H1 (cell line): ENCODE measurements around the gene ZNRF2. TPM values are rescaled to one million over a fixed set of nuclear protein-coding genes. Genes with fewer than 3 reads are reported as not detected.
"Not testable (repeated sequence)": the region's sequence is repeated elsewhere in the genome, so short reads cannot be mapped to it uniquely, and the experiment has no call there.

Source experiments
- CTCF ChIA-PET: fragments of 300-600 bp; sonication (Branson Sonifier 250); formaldehyde crosslinking; loops from one replicate; lab custom pipeline; 2021; ENCODE audit not compliant: partially characterized antibody; lab: Charles Lee
- POLR2A ChIA-PET: fragments of 300-600 bp; sonication (Branson Sonifier 250); formaldehyde crosslinking; loops from one replicate; lab custom pipeline; 2021; ENCODE audit warnings: inconsistent platforms; ENCODE audit not compliant: partially characterized antibody; lab: Charles Lee
- DNase-seq, 2 experiments: peaks; one replicate each; pipeline versions ENCODE4 v3.0.0 to v3.0.0-alpha.2; 2010 to 2022; ENCODE audit warnings: low spot score in 2 of 2, low read depth in 1 of 2, mixed read lengths in 1 of 2
- FAIRE-seq: peaks from 2 replicates; lab custom pipeline; 2011; peaks lifted over from hg19 to GRCh38; lab: Jason Lieb, UNC
- H2AFZ ChIP-seq: 2 replicates; pipeline ENCODE4 v1.8.1; 2012; ENCODE audit warnings: low read length, inconsistent platforms
- H2AK5ac ChIP-seq: 2 replicates; pipeline ENCODE4 v1.6.1; 2013; ENCODE audit warnings: low read depth, low read length
- H2BK120ac ChIP-seq: replicated peaks from 2 replicates; pipeline ENCODE3; 2013; ENCODE audit warnings: low read depth, low read length, inconsistent platforms
- H2BK12ac ChIP-seq: 2 replicates; pipeline ENCODE4 v1.6.1; 2013; ENCODE audit warnings: low read depth, low read length
- H2BK15ac ChIP-seq: 2 replicates; pipeline ENCODE4 v1.6.1; 2013; ENCODE audit warnings: low read length
- H2BK20ac ChIP-seq: 2 replicates; pipeline ENCODE4 v1.6.1; 2013; ENCODE audit warnings: low read length
- H2BK5ac ChIP-seq: 2 replicates; pipeline ENCODE4 v1.6.1; 2013; ENCODE audit warnings: low read depth, low read length
- H3K14ac ChIP-seq: 2 replicates; pipeline ENCODE4 v1.6.1; 2013; ENCODE audit warnings: inconsistent platforms; ENCODE audit not compliant: insufficient read length
- H3K18ac ChIP-seq: 2 replicates; pipeline ENCODE4 v1.6.1; 2013; ENCODE audit warnings: low read length; ENCODE audit errors: extremely low read depth
- H3K23ac ChIP-seq: 2 replicates; pipeline ENCODE4 v1.6.1; 2013; ENCODE audit warnings: inconsistent platforms; ENCODE audit not compliant: insufficient read length
- H3K23me2 ChIP-seq: 2 replicates; pipeline ENCODE4 v1.6.1; 2013; ENCODE audit warnings: low read depth, low read length
- H3K27ac ChIP-seq: 2 replicates; pipeline ENCODE4 v1.6.1; 2011; ENCODE audit warnings: low read depth, low read length, inconsistent platforms
- H3K27me3 ChIP-seq, 4 experiments: replicated peaks in 1 of 4; 1 replicate in 1 of 4; 2 replicates in 3 of 4; pipeline versions ENCODE4 v1.6.1 to v1.8.1; 2011 to 2013; ENCODE audit warnings: low read length in 3 of 4, mild to moderate bottlenecking in 3 of 4, inconsistent platforms in 2 of 4, mixed read lengths in 2 of 4, moderate library complexity in 1 of 4; ENCODE audit not compliant: control insufficient read depth in 3 of 4, insufficient read depth in 3 of 4; ENCODE audit errors: extremely low read depth in 1 of 4
- H3K36me3 ChIP-seq, 4 experiments: 2 replicates each; pipeline versions ENCODE4 v1.6.1 to v1.8.1; 2011 to 2013; ENCODE audit warnings: mild to moderate bottlenecking in 4 of 4, low read length in 3 of 4, moderate library complexity in 2 of 4, control low read depth in 1 of 4, inconsistent platforms in 1 of 4; ENCODE audit not compliant: insufficient read depth in 4 of 4, control insufficient read depth in 2 of 4
- H3K4ac ChIP-seq: replicated peaks from 2 replicates; pipeline ENCODE3; 2013; ENCODE audit warnings: low read length, low read depth, mixed read lengths, inconsistent platforms; ENCODE audit not compliant: insufficient read length
- H3K4me1 ChIP-seq, 4 experiments: replicated peaks in 1 of 4; 1 replicate in 1 of 4; 2 replicates in 3 of 4; pipeline versions ENCODE4 v1.6.1 to v1.8.1; 2011 to 2013; ENCODE audit warnings: low read length in 3 of 4, inconsistent platforms in 2 of 4, mixed read lengths in 1 of 4; ENCODE audit not compliant: insufficient read depth in 4 of 4, control insufficient read depth in 3 of 4
- H3K4me2 ChIP-seq, 2 experiments: 2 replicates each; pipeline versions ENCODE4 v1.6.1 to v1.8.1; 2011 to 2013; ENCODE audit warnings: low read depth in 2 of 2, low read length in 2 of 2, control low read depth in 1 of 2, inconsistent platforms in 1 of 2, mild to moderate bottlenecking in 1 of 2; ENCODE audit not compliant: insufficient read depth in 1 of 2
- H3K4me3 ChIP-seq, 4 experiments: fragments of 200-600, 300-600 bp in 1 of 4; sonication (generic), shearing (Covaris generic), sonication (Bioruptor Twin) in 1 of 4; 2 replicates each; pipeline versions ENCODE4 v1.5.1 to v1.8.1; 2011 to 2016; ENCODE audit warnings: low read length in 4 of 4, low read depth in 3 of 4, control low read depth in 2 of 4, inconsistent platforms in 2 of 4, mild to moderate bottlenecking in 2 of 4, mixed read lengths in 1 of 4, moderate library complexity in 1 of 4; ENCODE audit not compliant: insufficient read depth in 2 of 4; ENCODE audit errors: extremely low read depth in 1 of 4
- H3K56ac ChIP-seq: replicated peaks from 2 replicates; pipeline ENCODE3; 2013; ENCODE audit warnings: low read depth, mild to moderate bottlenecking, mixed read lengths, low read length, inconsistent platforms; ENCODE audit not compliant: insufficient read length
- H3K79me1 ChIP-seq: 2 replicates; pipeline ENCODE4 v1.6.1; 2013; ENCODE audit warnings: low read depth, low read length, control low read depth
- H3K79me2 ChIP-seq, 2 experiments: 2 replicates each; pipeline versions ENCODE4 v1.6.1 to v1.8.1; 2012 to 2013; ENCODE audit warnings: low read length in 2 of 2, mild to moderate bottlenecking in 2 of 2, inconsistent platforms in 1 of 2; ENCODE audit not compliant: insufficient read depth in 2 of 2, control insufficient read depth in 1 of 2
- H3K9ac ChIP-seq, 4 experiments: replicated peaks in 1 of 4; 1 replicate in 1 of 4; 2 replicates in 3 of 4; pipeline versions ENCODE4 v1.6.1 to v1.8.1; 2011 to 2013; ENCODE audit warnings: low read depth in 3 of 4, low read length in 3 of 4, control low read depth in 2 of 4, mild to moderate bottlenecking in 2 of 4, moderate library complexity in 2 of 4, inconsistent platforms in 1 of 4; ENCODE audit errors: extremely low read depth in 1 of 4
- H3K9me3 ChIP-seq, 2 experiments: 2 replicates each; pipeline versions ENCODE4 v1.6.1 to v1.8.1; 2012 to 2013; ENCODE audit warnings: mild to moderate bottlenecking in 2 of 2, moderate library complexity in 2 of 2, control low read depth in 1 of 2, inconsistent platforms in 1 of 2, low read depth in 1 of 2, low read length in 1 of 2, mixed read lengths in 1 of 2; ENCODE audit not compliant: insufficient read depth in 2 of 2
- H4K20me1 ChIP-seq, 2 experiments: replicated peaks in 1 of 2; 2 replicates each; pipeline versions ENCODE3 to v1.8.1; 2011 to 2013; ENCODE audit warnings: inconsistent platforms in 2 of 2, low read length in 2 of 2, mild to moderate bottlenecking in 1 of 2; ENCODE audit not compliant: insufficient read depth in 2 of 2, control insufficient read depth in 1 of 2
- H4K5ac ChIP-seq: 2 replicates; pipeline ENCODE4 v1.6.1; 2013; ENCODE audit warnings: low read length, low read depth, mixed read lengths, inconsistent platforms; ENCODE audit not compliant: insufficient read length
- H4K8ac ChIP-seq: 2 replicates; pipeline ENCODE4 v1.8.0; 2013; ENCODE audit warnings: mild to moderate bottlenecking, moderate library complexity, low read length, inconsistent platforms; ENCODE audit not compliant: insufficient read depth; ENCODE audit errors: extremely low read depth
- H4K91ac ChIP-seq: replicated peaks from 2 replicates; pipeline ENCODE3; 2013; ENCODE audit warnings: low read length, mixed read lengths, inconsistent platforms; ENCODE audit not compliant: insufficient read length
- WGBS, 2 experiments: shearing (Covaris generic) in 1 of 2; methylation state at CpG; one replicate each; pipeline versions ENCODE4 v1.1.6 to v1.1.7; 2013 to 2015; ENCODE audit warnings: low lambda C conversion rate in 2 of 2, mixed read lengths in 2 of 2, inconsistent platforms in 1 of 2, low coverage in 1 of 2, missing lambda C conversion rate in 1 of 2; ENCODE audit not compliant: insufficient replicate concordance in 2 of 2, insufficient coverage in 1 of 2, insufficient read length in 1 of 2; ENCODE audit errors: extremely low coverage in 1 of 2, missing lambda C conversion rate in 1 of 2; 5-methylcytosine and 5-hydroxymethylcytosine counted together
- polyA plus RNA-seq, 7 experiments: library from polyadenylated mRNA; depleted of rRNA in 3 of 7; stranded (reverse) in 5 of 7; unstranded in 2 of 7; fragments of >200 nt in 5 of 7; fragments of 200-250 nt in 2 of 7; gene quantifications; 1 replicate in 5 of 7; 2 replicates in 1 of 7; 4 replicates in 1 of 7; pipeline versions ENCODE4 v1.2.1 to v1.2.3, GENCODE V29; 2011 to 2013; ENCODE audit warnings: missing spikeins in 2 of 7, mixed read lengths in 2 of 7
- total RNA-seq: library from RNA; stranded (reverse); fragmentation: NEBNext Ultra II Directional; extraction: Animal tissue kit (Norgen Biotek cat#: 25700); gene quantifications from 2 replicates; pipeline ENCODE4 v1.2.1, GENCODE V29; 2021

The ZNRF2 gene
- total and polyA plus RNA-seq, 2 of the 8 experiments (the other 6 are each of a cell fraction or from before 2014, with no cell fraction given): 2.9 to 16.2 TPM

- H2BK15ac ChIP-seq, POLR2A ChIA-PET, H2AFZ ChIP-seq, H3K79me1 ChIP-seq, H4K5ac ChIP-seq, H2BK20ac ChIP-seq, H3K4ac ChIP-seq, H2BK5ac ChIP-seq, H3K79me2 ChIP-seq, H3K56ac ChIP-seq, H3K18ac ChIP-seq, H3K9ac ChIP-seq, H3K14ac ChIP-seq, H3K27me3 ChIP-seq, H3K9me3 ChIP-seq, H3K4me1 ChIP-seq, H4K8ac ChIP-seq, H2BK120ac ChIP-seq, FAIRE-seq, H3K4me2 ChIP-seq, H3K4me3 ChIP-seq, H3K23ac ChIP-seq, DNase-seq, H3K36me3 ChIP-seq, H2BK12ac ChIP-seq, H4K20me1 ChIP-seq, H2AK5ac ChIP-seq, H4K91ac ChIP-seq, H3K23me2 ChIP-seq, H3K27ac ChIP-seq: not testable (repeated sequence)
- WGBS, 2 experiments: 81% methylated on average over 4 of the region's 4 CpGs; no CpG with 5 or more reads in 1 of the 2 experiments
- CTCF ChIA-PET: interaction anchor here (0.7 kb wide), 1 partner anchor 659 kb away, joined by 4 read pairs; no protein-coding TSS in a partner anchor
These were observed 96.4 kb downstream of the ZNRF2 start for GRCh38 chr7:30380824-30381223.
